A549 (cell line): ENCODE results near the gene EPS8. TPM values are rescaled to one million over a fixed set of nuclear protein-coding genes. Genes with fewer than 3 reads are reported as not detected.
A peak's percentile ranks its signal among the peaks of the same experiment; 100 is the strongest.

Experiments used
- ATAC-seq, 2 experiments: fragments of 200-7000 bp in 1 of 2; fragments of >200 bp in 1 of 2; cut with Nextera tagmentation in 1 of 2; cut with Tn5 transposase in 1 of 2; 3 replicates each; pipeline versions ENCODE4 v1.8.0 to v1.9.1; 2018 to 2020; ENCODE audit warnings: mild to moderate bottlenecking in 1 of 2, moderate library complexity in 1 of 2
- CTCF ChIA-PET: fragments of 300-600 bp; sonication (Branson Sonifier 250); formaldehyde crosslinking; extraction: SDS; loops from one replicate; lab custom pipeline; 2021; ENCODE audit warnings: antibody characterized with exemption, inconsistent platforms; lab: Yijun Ruan, JAX
- POLR2A ChIA-PET: fragments of 350-600 bp; formaldehyde crosslinking; extraction: SDS; loops from one replicate; lab custom pipeline; 2021; ENCODE audit warnings: antibody characterized with exemption, inconsistent platforms; lab: Yijun Ruan, JAX
- DNase-seq, 2 experiments: peaks; one replicate each; pipeline versions ENCODE4 v3.0.0 to v3.0.0-alpha.2; 2011 to 2016; ENCODE audit warnings: low read depth in 1 of 2, low spot score in 1 of 2
- FAIRE-seq: peaks from 2 replicates; lab custom pipeline; 2011; peaks lifted over from hg19 to GRCh38; lab: Jason Lieb, UNC
- H3K27ac ChIP-seq, 2 experiments: fragments of >200 bp; sonication (Bioruptor Twin); formaldehyde crosslinking; 3 replicates each; pipeline ENCODE4 v1.5.1; 2016 to 2017
- H3K4me1 ChIP-seq: fragments of >200 bp; sonication (Bioruptor Twin); formaldehyde crosslinking; 3 replicates; pipeline ENCODE4 v1.6.1; 2016
- H3K4me2 ChIP-seq: fragments of >200 bp; sonication (Bioruptor Twin); formaldehyde crosslinking; 3 replicates; pipeline ENCODE4 v1.6.1; 2016
- H3K4me3 ChIP-seq: fragments of >200 bp; sonication (Bioruptor Twin); formaldehyde crosslinking; 3 replicates; pipeline ENCODE4 v1.5.1; 2016
- H3K9me3 ChIP-seq: fragments of >200 bp; sonication (Bioruptor Twin); formaldehyde crosslinking; 3 replicates; pipeline ENCODE4 v1.6.1; 2016
- ATOH8 ChIP-seq: fragments of 250-450 bp; sonication (Bioruptor Pico); IDR thresholded peaks from 2 replicates; pipeline ENCODE4 v1.5.0; 2020; ENCODE audit warnings: low read depth, mild to moderate bottlenecking, moderate library complexity
- BCL3 ChIP-seq: fragments of >200 bp; sonication (Bioruptor Twin); formaldehyde crosslinking; IDR thresholded peaks from 3 replicates; pipeline ENCODE4 v1.6.1; 2016
- CBX2 ChIP-seq: fragments of 200-600 bp; sonication (generic); IDR thresholded peaks from 2 replicates; pipeline ENCODE4 v1.6.1; 2016; ENCODE audit warnings: low read depth, mild to moderate bottlenecking, borderline replicate concordance
- CEBPB ChIP-seq, 2 experiments: fragments of >200 bp in 1 of 2; sonication (Bioruptor Twin) in 1 of 2; formaldehyde crosslinking in 1 of 2; IDR thresholded peaks; 2 replicates each; pipeline ENCODE4 v1.6.1; 2012 to 2016
- CHD4 ChIP-seq: fragments of 200-600 bp; sonication (generic); IDR thresholded peaks from 2 replicates; pipeline ENCODE4 v1.6.1; 2016; ENCODE audit warnings: antibody characterized with exemption, mild to moderate bottlenecking, borderline replicate concordance
- E2F6 ChIP-seq: IDR thresholded peaks from 2 replicates; pipeline ENCODE4 v1.6.1; 2012; ENCODE audit warnings: low read depth, borderline replicate concordance
- EHF ChIP-seq: fragments of 250-450 bp; sonication (Bioruptor Pico); IDR thresholded peaks from 2 replicates; pipeline ENCODE4 v1.5.0; 2020; ENCODE audit warnings: mild to moderate bottlenecking
- FOSL2 ChIP-seq, 2 experiments: fragments of 450-650 bp in 1 of 2; fragments of >200 bp in 1 of 2; sonication (Bioruptor Twin) in 1 of 2; formaldehyde crosslinking; IDR thresholded peaks; 2 replicates each; pipeline versions ENCODE4 v1.5.0 to v1.6.1; 2016 to 2020; ENCODE audit warnings: mild to moderate bottlenecking in 1 of 2, moderate library complexity in 1 of 2
- HES2 ChIP-seq: fragments of >200 bp; sonication (Bioruptor Twin); formaldehyde crosslinking; IDR thresholded peaks from 2 replicates; pipeline ENCODE4 v1.6.1; 2016
- HEYL ChIP-seq: fragments of 250-450 bp; sonication (Bioruptor Pico); IDR thresholded peaks from 2 replicates; pipeline ENCODE4 v1.8.0; 2021; ENCODE audit warnings: mild to moderate bottlenecking, moderate library complexity
- HOXA7 ChIP-seq: fragments of 250-450 bp; sonication (Bioruptor Pico); IDR thresholded peaks from 2 replicates; pipeline ENCODE4 v1.5.0; 2020; ENCODE audit warnings: mild to moderate bottlenecking, moderate library complexity
- HOXB13 ChIP-seq: fragments of 250-450 bp; sonication (Bioruptor Pico); IDR thresholded peaks from 2 replicates; pipeline ENCODE4 v1.5.0; 2020; ENCODE audit warnings: low read depth, mild to moderate bottlenecking, moderate library complexity
- HOXB5 ChIP-seq: fragments of 250-450 bp; sonication (Bioruptor Pico); IDR thresholded peaks from 2 replicates; pipeline ENCODE4 v1.5.0; 2020; ENCODE audit warnings: mild to moderate bottlenecking, moderate library complexity
- JUN ChIP-seq, 2 experiments: fragments of >200 bp; sonication (Bioruptor Twin); formaldehyde crosslinking; IDR thresholded peaks; 2 replicates in 1 of 2; 3 replicates in 1 of 2; pipeline ENCODE4 v1.6.1; 2016 to 2017
- JUNB ChIP-seq: fragments of >200 bp; sonication (Bioruptor Twin); formaldehyde crosslinking; IDR thresholded peaks from 2 replicates; pipeline ENCODE4 v1.6.1; 2016
- KDM1A ChIP-seq: fragments of 200-600 bp; sonication (generic); IDR thresholded peaks from 2 replicates; pipeline ENCODE4 v1.6.1; 2016; ENCODE audit warnings: low read depth, mild to moderate bottlenecking
- KDM5A ChIP-seq: fragments of 200-600 bp; sonication (generic); IDR thresholded peaks from 2 replicates; pipeline ENCODE4 v1.6.1; 2016; ENCODE audit warnings: antibody characterized with exemption, mild to moderate bottlenecking
- MAFK ChIP-seq: fragments of 450-650 bp; IDR thresholded peaks from 2 replicates; pipeline ENCODE4 v1.6.1; 2014; ENCODE audit not compliant: partially characterized antibody
- MAX ChIP-seq: IDR thresholded peaks from 2 replicates; pipeline ENCODE4 v1.6.1; 2012
- NFE2L2 ChIP-seq: fragments of 150-350 bp; conservative IDR thresholded peaks from 2 replicates; pipeline ENCODE4 v1.6.1; 2014; ENCODE audit warnings: low read length
- NPAS2 ChIP-seq: fragments of 250-450 bp; sonication (Bioruptor Pico); IDR thresholded peaks from 2 replicates; pipeline ENCODE4 v1.8.0; 2022; ENCODE audit warnings: mild to moderate bottlenecking, moderate library complexity, borderline replicate concordance
- RAD21 ChIP-seq, 2 experiments: fragments of >200 bp in 1 of 2; sonication (Bioruptor Twin) in 1 of 2; formaldehyde crosslinking in 1 of 2; IDR thresholded peaks in 1 of 2; conservative IDR thresholded peaks in 1 of 2; 2 replicates in 1 of 2; 3 replicates in 1 of 2; pipeline ENCODE4 v1.6.1; 2012 to 2018; ENCODE audit warnings: inconsistent platforms in 1 of 2
- RARB ChIP-seq: fragments of 250-450 bp; sonication (Bioruptor Pico); IDR thresholded peaks from 2 replicates; pipeline ENCODE4 v1.8.0; 2021; ENCODE audit warnings: mild to moderate bottlenecking, moderate library complexity
- RCOR1 ChIP-seq: fragments of 150-350 bp; IDR thresholded peaks from 2 replicates; pipeline ENCODE4 v1.6.1; 2014; ENCODE audit warnings: antibody characterized with exemption, low read length, low read depth
- RFX5 ChIP-seq: fragments of 450-650 bp; IDR thresholded peaks from 2 replicates; pipeline ENCODE4 v1.7.1; 2014; ENCODE audit warnings: antibody characterized with exemption, mild to moderate bottlenecking, moderate library complexity
- TP53 ChIP-seq: fragments of 250-450 bp; sonication (Bioruptor Pico); IDR thresholded peaks from 2 replicates; pipeline ENCODE4 v1.5.0; 2021; ENCODE audit warnings: mild to moderate bottlenecking, moderate library complexity
- WGBS: methylation state at CpG from one replicate; pipeline ENCODE4 v1.1.6; 2017; ENCODE audit errors: missing lambda C conversion rate; 5-methylcytosine and 5-hydroxymethylcytosine counted together
- polyA plus RNA-seq, 4 experiments: library from polyadenylated mRNA; depleted of rRNA in 3 of 4; stranded (reverse); fragments of >200 nt; fragmentation: RNase III in 1 of 4; extraction: RNeasy Plus Mini Kit Qiagen cat#74134 plus additional on column Dnase treatment in 1 of 4; gene quantifications; 2 replicates in 3 of 4; 3 replicates in 1 of 4; pipeline ENCODE4 v1.2.3, GENCODE V29; 2011 to 2017

Gene EPS8
- polyA plus RNA-seq, 2 of the 4 experiments (the other 2 are of a cell fraction), result 25.1 to 101 TPM

- Histone ChIP-seq H3K4me3 (no peak overlapping the region), H3K9me3 (no peaks in the 10 kb centered on the region), H3K27ac (no peak overlapping the region), H3K4me1 (peaks cover 32% of the 10 kb centered on the region), H3K4me2 (no peak overlapping the region)
- no peak for ATAC-seq
- ChIA-PET CTCF (interaction anchor here (1.1 to 2.6 kb wide), 2 partner anchors 9 to 252 kb away, joined by 3 to 7 read pairs; no protein-coding TSS in a partner anchor), POLR2A (no interaction called here)
- no peak for DNase-seq
- WGBS, result 94% methylated on average over 4 of the region's 4 CpGs
- FAIRE-seq, result no peak
- TF ChIP-seq CEBPB (IDR thresholded peaks at IDR 0.05) (no peak), MAFK (peak; percentile 57)
Measured at GRCh38 chr12:15603474-15604085, 185.6 kb downstream of the EPS8 start.

- Histone ChIP-seq H3K9me3 (no peaks in the 10 kb centered on the region), H3K27ac (peak overlapping the region; percentile 65 to 80), H3K4me3 (no peak overlapping the region), H3K4me2 (peak overlapping the region; percentile 62; the same call in 1 of the 3 replicates), H3K4me1 (peaks cover 35% of the 10 kb centered on the region)
- WGBS, result 89% methylated on average over 3 of the region's 3 CpGs
- FAIRE-seq (no peak), ATAC-seq (no peak), DNase-seq (no peak)
- ChIA-PET CTCF (interaction anchor here (0.5 kb wide), 1 partner anchor 1730 kb away, joined by 3 read pairs; no protein-coding TSS in a partner anchor), POLR2A (no interaction called here)
- TF ChIP-seq NPAS2 (no peak), NFE2L2 (no peak), CHD4 (no peak), KDM1A (no peak), HOXA7 (no peak), RAD21 (conservative IDR thresholded peaks at IDR 0.05 in 1 of 2, IDR thresholded peaks at IDR 0.05 in 1 of 2) (no peak), RFX5 (no peak), HOXB13 (CRISPR knock-in tag) (no peak), EHF (CRISPR knock-in tag) (no peak), KDM5A (no peak), CEBPB (IDR thresholded peaks at IDR 0.05) (no peak), E2F6 (no peak), HOXB5 (CRISPR knock-in tag) (no peak), TP53 (no peak), RARB (CRISPR knock-in tag) (no peak), CBX2 (no peak), ATOH8 (CRISPR knock-in tag) (no peak), HES2 (no peak), HEYL (CRISPR knock-in tag) (no peak)
- TF ChIP-seq, all 56 proteins: peak for 0
Measured at GRCh38 chr12:15602051-15602672, 187.0 kb downstream of the EPS8 start.

- peaks cover 37% of the 10 kb centered on the region for H3K4me1 ChIP-seq
- CTCF ChIA-PET, result no interaction called here
- H3K4me3 ChIP-seq, result no peak overlapping the region
- H3K9me3 ChIP-seq, result no peaks in the 10 kb centered on the region
- H3K27ac ChIP-seq, result peak overlapping the region; percentile 65 to 80
- DNase-seq, result peak; percentile 62 to 74
- ATAC-seq, result peak; percentile 75 to 89; a peak in 5 of 6 replicates
- H3K4me2 ChIP-seq, result peak overlapping the region; percentile 62
- 69% methylated on average over 1 of the region's 1 CpG for WGBS
- POLR2A ChIA-PET, result no interaction called here
- no peak for FAIRE-seq
- TF ChIP-seq JUN (IDR thresholded peaks at IDR 0.05) (0 out of 5 replicates have a peak, but pooled peaks of 1 of the 2 experiments have one; percentile 22), MAFK (peak; percentile 25), FOSL2 (IDR thresholded peaks at IDR 0.05) (peak; percentile 55), FOSL2 (CRISPR knock-in tag; IDR thresholded peaks at IDR 0.05) (peak; percentile 75), RCOR1 (no peak), CEBPB (IDR thresholded peaks at IDR 0.05) (peak; percentile 58 to 90), MAX (no peak), HES2 (0 out of 2 replicates have a peak, but pooled peaks have one; percentile 19), CBX2 (no peak), HOXB13 (CRISPR knock-in tag) (no peak), BCL3 (no peak), JUNB (peak; percentile 78)
Measured at GRCh38 chr12:15601210-15601800, 187.9 kb downstream of the EPS8 start.
